Psoas muscle (tissue), 8 donors: ENCODE measurements around the gene ISG20L2. TPM values are rescaled to one million over a fixed set of nuclear protein-coding genes. Genes with fewer than 3 reads are reported as not detected.

Experiments
- ATAC-seq, 4 donors: fragments of 200-7000 bp; cut with Tn5 transposase; one replicate each; pipeline ENCODE4 v1.9.1; 2020; ENCODE audit warnings: moderate library complexity in 3 of 4, mild to moderate bottlenecking in 2 of 4
- DNase-seq, 2 donors: peaks; one replicate each; pipeline ENCODE4 v3.0.0-alpha.2; 2020
- H3K27ac ChIP-seq: fragments of 200-600 bp; one replicate; pipeline ENCODE4 v1.8.0; 2022
- H3K27me3 ChIP-seq, 3 donors: fragments of 200-600 bp in 1 of 3; one replicate each; pipeline versions ENCODE4 v1.6.1 to v1.8.0; 2013 to 2022; ENCODE audit warnings: low read length in 2 of 3, mild to moderate bottlenecking in 2 of 3, moderate library complexity in 1 of 3; ENCODE audit not compliant: insufficient read depth in 3 of 3
- H3K36me3 ChIP-seq, 2 donors: fragments of 200-600 bp in 1 of 2; one replicate each; pipeline versions ENCODE4 v1.6.1 to v1.8.0; 2013 to 2022; ENCODE audit warnings: low read depth in 1 of 2, mild to moderate bottlenecking in 1 of 2, moderate library complexity in 1 of 2; ENCODE audit not compliant: insufficient read depth in 1 of 2
- H3K4me1 ChIP-seq: fragments of 200-600 bp; one replicate; pipeline ENCODE4 v1.8.0; 2022
- H3K4me3 ChIP-seq: fragments of 200-600 bp; one replicate; pipeline ENCODE4 v1.8.0; 2022; ENCODE audit warnings: mild to moderate bottlenecking
- H3K9me3 ChIP-seq: fragments of 200-600 bp; one replicate; pipeline ENCODE4 v1.8.0; 2022
- WGBS, 3 donors: extraction: QIAGEN DNeasy Blood & Tissue Kit; methylation state at CpG; one replicate each; pipeline versions ENCODE4 v1.1.6 to v1.1.7; 2013; 5-methylcytosine and 5-hydroxymethylcytosine counted together
- intact Hi-C, 2 donors: fragments of 100-400 bp; cut with DNase I; formaldehyde crosslinking; loops; one replicate each; pipeline versions ENCODE4 v1.11.0 to v1.14.2; 2022
- polyA plus RNA-seq, 3 donors: library from polyadenylated mRNA; stranded (reverse); fragments of 200-250 nt; gene quantifications; one replicate each; pipeline ENCODE4 v1.2.3, GENCODE V29; 2013
- total RNA-seq, 4 donors: library from RNA; stranded (reverse); fragmentation: NEBNext Ultra II Directional in 2 of 4; extraction: Animal tissue kit (Norgen Biotek cat#: 25700) in 2 of 4; gene quantifications; one replicate each; pipeline versions ENCODE4 v1.2.1 to v1.2.4, GENCODE V29; 2021 to 2023
- TF ChIP-seq, protein P1 (sequence below): fragments of 200-600 bp; IDR thresholded peaks from one replicate; pipeline ENCODE4 v1.8.0; 2022; ENCODE audit warnings: antibody characterized with exemption
- donor health status: healthy with polysubstance abuse.
- donor health status: DM: no; HTN: no; CAD: no; lungs with moderate emphysema.
- donor health status: Bipolar disorder and iron deficiency.
- donor health status: healthy.
- donor health status: DM: yes; HTN: yes; CAD: no.
- donor health status: DM: no; HTN: no; CAD: no.
- donor health status: DM: no; HTN: no; CAD: no.
- donor health status: DM: yes; HTN: yes; CAD: no.

Gene ISG20L2
- total and polyA plus RNA-seq, 7 donors: 7.4 to 20.4 (median 18.2) TPM

GRCh38 chr1:156750711-156751450, 22.3 kb upstream of the ISG20L2 start:
- peak overlapping the region; percentile 96 for H3K4me3 ChIP-seq
- ATAC-seq (peak; percentile 15 to 20 (median 18)), DNase-seq (peak; percentile 69 to 87)
- peak overlapping the region; percentile 98 for H3K27ac ChIP-seq
- H3K27me3 ChIP-seq: no peaks in the 10 kb centered on the region
- H3K9me3 ChIP-seq: no peaks in the 10 kb centered on the region
- WGBS, 3 donors: 0% methylated on average over 54 to 64 of the region's 64 CpGs
- TF ChIP-seq, protein P1, sequence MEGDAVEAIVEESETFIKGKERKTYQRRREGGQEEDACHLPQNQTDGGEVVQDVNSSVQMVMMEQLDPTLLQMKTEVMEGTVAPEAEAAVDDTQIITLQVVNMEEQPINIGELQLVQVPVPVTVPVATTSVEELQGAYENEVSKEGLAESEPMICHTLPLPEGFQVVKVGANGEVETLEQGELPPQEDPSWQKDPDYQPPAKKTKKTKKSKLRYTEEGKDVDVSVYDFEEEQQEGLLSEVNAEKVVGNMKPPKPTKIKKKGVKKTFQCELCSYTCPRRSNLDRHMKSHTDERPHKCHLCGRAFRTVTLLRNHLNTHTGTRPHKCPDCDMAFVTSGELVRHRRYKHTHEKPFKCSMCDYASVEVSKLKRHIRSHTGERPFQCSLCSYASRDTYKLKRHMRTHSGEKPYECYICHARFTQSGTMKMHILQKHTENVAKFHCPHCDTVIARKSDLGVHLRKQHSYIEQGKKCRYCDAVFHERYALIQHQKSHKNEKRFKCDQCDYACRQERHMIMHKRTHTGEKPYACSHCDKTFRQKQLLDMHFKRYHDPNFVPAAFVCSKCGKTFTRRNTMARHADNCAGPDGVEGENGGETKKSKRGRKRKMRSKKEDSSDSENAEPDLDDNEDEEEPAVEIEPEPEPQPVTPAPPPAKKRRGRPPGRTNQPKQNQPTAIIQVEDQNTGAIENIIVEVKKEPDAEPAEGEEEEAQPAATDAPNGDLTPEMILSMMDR: no peak
- peaks cover 53% of the 10 kb centered on the region for H3K4me1 ChIP-seq
- no peaks in the 10 kb centered on the region for H3K36me3 ChIP-seq
- intact Hi-C loops: loop anchor here in 1 of 2 donors (2.0 kb wide), 1 partner anchor 16 kb away; the partner anchor contains the start of gene PRCC

DNA sequence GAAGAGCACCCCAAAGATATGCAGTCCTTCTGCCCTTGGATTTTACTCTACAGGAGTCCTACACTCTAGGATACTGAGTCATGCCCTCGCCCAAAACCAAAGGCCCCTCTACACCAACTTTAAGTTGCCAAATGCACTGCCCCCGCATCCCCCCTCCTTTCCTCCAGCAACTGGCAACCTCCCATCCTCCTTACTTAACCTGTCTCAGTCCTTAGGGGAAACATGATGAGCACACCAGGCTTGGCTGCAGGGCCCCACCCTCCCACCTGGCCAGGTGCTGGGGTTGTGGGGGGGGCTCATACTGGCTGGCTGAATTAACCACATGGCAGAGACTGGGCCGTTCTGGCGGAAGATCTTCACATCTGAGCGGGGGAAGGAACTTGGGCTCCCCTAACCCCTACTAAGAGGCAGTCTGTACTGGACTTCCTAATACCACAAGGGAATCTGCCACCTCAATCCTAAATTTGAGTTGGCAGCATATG, 21.7 kb upstream of the ISG20L2 start:
- Histone ChIP-seq H3K27ac (peak overlapping the region; percentile 98), H3K4me1 (peaks cover 52% of the 10 kb centered on the region), H3K4me3 (peak overlapping the region; percentile 96), H3K27me3 (no peaks in the 10 kb centered on the region), H3K9me3 (no peaks in the 10 kb centered on the region), H3K36me3 (peaks cover 0 to 3% of the 10 kb centered on the region in 2 donors)
- DNase-seq: peak in 1 of 2 donors; percentile 45
- ATAC-seq: no peak
- TF ChIP-seq, protein P1: no peak
- WGBS, 3 donors: 2 to 8% (median 4%) methylated on average over 5 of the region's 5 CpGs
- intact Hi-C loops: loop anchor here in 1 of 2 donors (2.0 kb wide), 1 partner anchor 17 kb away; the partner anchor contains the start of gene PRCC

DNA sequence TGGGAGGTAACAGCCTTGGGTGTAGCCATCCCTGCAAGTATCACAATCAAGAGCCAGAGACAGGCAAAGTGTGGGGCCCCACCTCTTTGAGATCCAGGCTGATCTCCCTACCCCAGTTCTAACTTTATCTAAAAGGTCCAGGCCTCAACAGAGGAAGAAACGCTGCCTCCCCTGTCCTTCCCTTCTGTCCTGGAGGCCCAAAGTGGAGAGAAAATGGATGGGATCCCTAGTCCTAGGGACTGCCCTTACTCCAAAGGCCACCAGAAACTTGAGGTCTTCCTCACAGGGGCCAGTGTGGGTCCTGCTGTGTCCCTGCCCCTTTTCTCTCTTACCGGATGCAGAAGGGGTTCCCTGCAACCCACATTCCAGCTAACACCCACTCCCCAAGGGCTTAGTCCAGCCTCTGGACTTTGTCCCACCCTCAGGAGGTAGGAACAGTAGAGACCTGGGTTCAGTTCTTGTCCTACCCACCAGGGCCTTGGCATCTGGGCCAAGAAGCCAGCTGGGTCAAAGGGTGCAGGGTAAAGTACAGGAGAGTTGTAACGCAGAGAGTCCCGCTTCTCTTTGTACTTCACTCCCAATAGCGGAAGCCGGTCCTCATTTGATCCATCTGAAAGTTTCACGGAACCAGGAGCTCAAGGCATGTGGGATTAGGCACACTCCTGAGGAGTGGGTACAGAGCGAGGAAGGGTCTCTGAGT, 21.0 kb upstream of the ISG20L2 start:
- Histone ChIP-seq H3K27ac (peak overlapping the region; percentile 98), H3K27me3 (no peaks in the 10 kb centered on the region), H3K4me3 (peak overlapping the region; percentile 96), H3K36me3 (peaks cover 3 to 6% of the 10 kb centered on the region in 2 donors), H3K9me3 (no peaks in the 10 kb centered on the region), H3K4me1 (peaks cover 56% of the 10 kb centered on the region)
- TF ChIP-seq, protein P1: no peak
- intact Hi-C loops: loop anchor here in 1 of 2 donors (2.0 kb wide), 1 partner anchor 17 kb away; the partner anchor contains the start of gene PRCC
- 18 to 22% (median 21%) methylated on average over 8 of the region's 8 CpGs for WGBS, 3 donors
- DNase-seq (no peak), ATAC-seq (no peak)

- 1 to 6% (median 1%) methylated on average over 9 of the region's 9 CpGs for WGBS, 3 donors
- TF ChIP-seq, protein P1: no peak
- peak; percentile 68 to 84 for DNase-seq
- H3K4me1 ChIP-seq: peaks cover 49% of the 10 kb centered on the region
- no peaks in the 10 kb centered on the region for H3K9me3 ChIP-seq
- H3K4me3 ChIP-seq: peak overlapping the region; percentile 96
- intact Hi-C loops: no loop called here
- H3K36me3 ChIP-seq: peaks cover 3 to 13% of the 10 kb centered on the region in 2 donors
- no peaks in the 10 kb centered on the region for H3K27me3 ChIP-seq
- peak overlapping the region; percentile 98 for H3K27ac ChIP-seq
- ATAC-seq: peak; percentile 8 to 28 (median 10)
These were observed 20.3 kb upstream of the ISG20L2 start for GRCh38 chr1:156748670-156749418.
